GM20000 (cell line): ENCODE data around the gene SCN5A.

Experiments used
- DNase-seq: peaks from one replicate; pipeline ENCODE4 v3.0.0; 2012; ENCODE audit warnings: low spot score
- CTCF ChIP-seq: IDR thresholded peaks from 2 replicates; pipeline ENCODE4 v1.5.1; 2012; ENCODE audit warnings: mild to moderate bottlenecking, control low read depth; ENCODE audit errors: extremely low read depth, missing control alignments

SCN5A gene

GRCh38 chr3:38595393-38595792 is 54.1 kb downstream of the SCN5A start:
- DNase-seq = no peak
- TF ChIP-seq CTCF = no peak

- no peak for DNase-seq
- no peak for TF ChIP-seq CTCF
Observed at GRCh38 chr3:38590521-38590920, 59.0 kb downstream of the SCN5A start.

- no peak for TF ChIP-seq CTCF
- no peak for DNase-seq
Observed at GRCh38 chr3:38588995-38589937, 60.2 kb downstream of the SCN5A start.

- no peak for DNase-seq
- no peak for TF ChIP-seq CTCF
Observed at GRCh38 chr3:38588371-38588971, 61.0 kb downstream of the SCN5A start.

GRCh38 chr3:38587548-38588131 is 61.8 kb downstream of the SCN5A start:
- DNase-seq = no peak
- TF ChIP-seq CTCF = no peak

- no peak for DNase-seq
- no peak for TF ChIP-seq CTCF
Observed at GRCh38 chr3:38586546-38587520, 62.7 kb downstream of the SCN5A start.
